ENCODE measurements around the gene LETMD1. TPM values are rescaled to one million over a fixed set of nuclear protein-coding genes. Genes with fewer than 3 reads are reported as not detected.

The LETMD1 gene
- total and polyA plus RNA-seq, 2 of the 4 experiments (the other 2 are of a cell fraction) = 27.6 to 40.1 TPM

DNA sequence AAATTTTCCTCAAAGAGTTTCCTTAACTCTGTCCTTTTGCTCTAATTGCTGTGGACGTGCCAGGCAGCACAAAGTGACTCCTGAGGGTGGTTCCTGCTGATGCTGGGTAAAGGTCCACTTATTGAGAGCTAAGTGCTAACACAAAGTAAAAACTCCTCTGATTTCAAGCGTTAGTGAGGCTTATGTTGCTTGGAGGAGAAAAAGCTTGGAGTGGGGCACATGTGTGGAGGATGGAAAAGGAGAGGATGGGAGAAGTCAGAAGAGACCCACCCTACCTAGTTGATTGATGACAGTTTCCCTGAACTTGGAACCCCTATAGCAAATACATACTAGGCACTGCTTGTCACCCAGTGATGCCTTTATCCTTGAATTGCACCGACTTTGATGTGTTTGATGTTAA, 11.8 kb upstream of the LETMD1 start:
- no peak overlapping the region for H4K5ac ChIP-seq (ENCODE audit: low read depth, low read length)
- intact Hi-C loops (cut with micrococcal nuclease) = no loop called here
- CTCF ChIA-PET = no interaction called here
- H3K9me1 ChIP-seq (ENCODE audit: insufficient read depth, low read length) = no peaks in the 10 kb centered on the region
- ATAC-seq (ENCODE audit: low read depth) (no peak), DNase-seq (no peak)
- in situ Hi-C loops (cut with MboI; ENCODE audit: low sequenced_read_pairs) = no loop called here
- no peak overlapping the region for H3K9ac ChIP-seq (ENCODE audit: low read depth, low read length)
- dilution Hi-C loops (cut with HindIII; ENCODE audit: low sequenced_read_pairs, unreplicated experiment) = no loop called here
- H3K79me1 ChIP-seq (ENCODE audit: low read depth in 1 of 2, low read length in 2 of 2) = no peaks in the 10 kb centered on the region
- no peak overlapping the region for H3K4me2 ChIP-seq (ENCODE audit: low read depth, low read length)
- no peak overlapping the region for H2BK120ac ChIP-seq (ENCODE audit: low read depth, low read length)
- no peak overlapping the region for H4K91ac ChIP-seq (ENCODE audit: insufficient read depth, low read depth, low read length)
- H3K27ac ChIP-seq (ENCODE audit: insufficient read depth, low read length) = no peak overlapping the region
- no peak overlapping the region for H2BK15ac ChIP-seq (ENCODE audit: low read depth, low read length)
- H3K23ac ChIP-seq (ENCODE audit: low read depth, low read length) = no peak overlapping the region
- H2BK20ac ChIP-seq (ENCODE audit: low read depth, low read length) = no peak overlapping the region
- no peak overlapping the region for H2BK5ac ChIP-seq (ENCODE audit: low read depth, low read length, poor library complexity, severe bottlenecking)
- H3K4me3 ChIP-seq (ENCODE audit: insufficient read depth, low read depth, low read length) = no peak overlapping the region
- H4K20me1 ChIP-seq (ENCODE audit: insufficient read depth, low read length) = no peaks in the 10 kb centered on the region; the same call in 1 of the 2 replicates
- no TSS peak for BruUV-seq (replicated peaks)
- H4K8ac ChIP-seq (ENCODE audit: low read depth in 2 of 2, low read length in 2 of 2) = no peak overlapping the region
- no peak overlapping the region for H2AK9ac ChIP-seq (replicated peaks; ENCODE audit: low read depth, low read length, poor library complexity)
- no peak overlapping the region for H3K4ac ChIP-seq (ENCODE audit: low read depth, low read length)
- H3K27me3 ChIP-seq (ENCODE audit: control insufficient read depth, insufficient read depth, low read length) = no peaks in the 10 kb centered on the region
- no peak overlapping the region for H3K18ac ChIP-seq (ENCODE audit: low read depth, low read length)
- TF ChIP-seq BHLHE40 (IDR thresholded peaks at IDR 0.05; ENCODE audit: low read depth, low read length) (no peak), POLR2A (IDR thresholded peaks at IDR 0.05; ENCODE audit: low read depth, low read length) (no peak), USF2 (IDR thresholded peaks at IDR 0.05; ENCODE audit: low read depth, low read length) (no peak), MAFK (IDR thresholded peaks at IDR 0.05; ENCODE audit: low read depth, low read length) (no peak), FOS (IDR thresholded peaks at IDR 0.05; ENCODE audit: low read depth, low read length) (no peak)
- no CpG with 5 or more reads among the region's 3 CpGs for WGBS, 2 experiments (ENCODE audit: extremely low coverage in 2 of 2, insufficient read length in 1 of 2)
- no peaks in the 10 kb centered on the region for H3K4me1 ChIP-seq (ENCODE audit: control insufficient read depth, insufficient read depth, low read length)
- H2AK5ac ChIP-seq (ENCODE audit: low read depth, low read length) = no peak overlapping the region
- no peak overlapping the region for H2AFZ ChIP-seq (replicated peaks; ENCODE audit: low read length, poor library complexity)
- no peaks in the 10 kb centered on the region for H3K9me3 ChIP-seq (ENCODE audit: control insufficient read depth, insufficient read depth, low read length)
- H3K14ac ChIP-seq (replicated peaks; ENCODE audit: low read depth, low read length) = no peak overlapping the region
- no peaks in the 10 kb centered on the region for H3K36me3 ChIP-seq (ENCODE audit: control insufficient read depth, insufficient read depth, low read length)
- POLR2A ChIA-PET (ENCODE audit: unreplicated experiment) = no interaction called here
- H3K56ac ChIP-seq (ENCODE audit: extremely low read depth, insufficient read depth, low read length) = no peak overlapping the region

Measured in IMR-90 (cell line).